Daoy (cell line): ENCODE data around the gene TEX51. TPM values are rescaled to one million over a fixed set of nuclear protein-coding genes. Genes with fewer than 3 reads are reported as not detected.

ENCODE experiments used
- DNase-seq: peaks from one replicate; pipeline ENCODE4 v3.0.0-alpha.2; 2015; ENCODE audit warnings: low read depth
- total RNA-seq: library from RNA; depleted of rRNA; stranded (reverse); fragments of >200 nt; shearing (Covaris generic); gene quantifications from 2 replicates; pipeline ENCODE4 v1.2.3, GENCODE V29; 2014; rRNA removed

The TEX51 gene
- total RNA-seq: not detected in 2 replicates

- DNase-seq: no peak
Observed at GRCh38 chr2:126898636-126899035, at the start of gene TEX51. Gene TEX51 (plus strand): TSS chr2:126898890. CDS start chr2:126898919, 29 bp downstream.

GRCh38 chr2:126849054-126849453, 49.6 kb upstream of the TEX51 start:
- DNase-seq: no peak

- DNase-seq: no peak
Observed at GRCh38 chr2:126849486-126849885, 49.2 kb upstream of the TEX51 start.

GRCh38 chr2:126849991-126850535, 48.6 kb upstream of the TEX51 start:
- no peak for DNase-seq

GRCh38 chr2:126850940-126851339, 47.8 kb upstream of the TEX51 start:
- DNase-seq: no peak

- DNase-seq: no peak
Observed at GRCh38 chr2:126851756-126852155, 46.9 kb upstream of the TEX51 start.

- no peak for DNase-seq
Observed at GRCh38 chr2:126852361-126852760, 46.3 kb upstream of the TEX51 start.

GRCh38 chr2:126855606-126856005, 43.1 kb upstream of the TEX51 start:
- no peak for DNase-seq

GRCh38 chr2:126856403-126856802, 42.3 kb upstream of the TEX51 start:
- DNase-seq: no peak

- DNase-seq: no peak
Observed at GRCh38 chr2:126857502-126857901, 41.2 kb upstream of the TEX51 start.

GRCh38 chr2:126858013-126858412, 40.7 kb upstream of the TEX51 start:
- DNase-seq: no peak

- DNase-seq: no peak
Observed at GRCh38 chr2:126858436-126858835, 40.3 kb upstream of the TEX51 start.

- no peak for DNase-seq
Observed at GRCh38 chr2:126858991-126859390, 39.7 kb upstream of the TEX51 start.

- no peak for DNase-seq
Observed at GRCh38 chr2:126859631-126860030, 39.1 kb upstream of the TEX51 start.

- DNase-seq: no peak
Observed at GRCh38 chr2:126860385-126860784, 38.3 kb upstream of the TEX51 start.

- DNase-seq: no peak
Observed at GRCh38 chr2:126862730-126863129, 36.0 kb upstream of the TEX51 start.

- no peak for DNase-seq
Observed at GRCh38 chr2:126863336-126864015, 35.2 kb upstream of the TEX51 start.

GRCh38 chr2:126864861-126865260, 33.8 kb upstream of the TEX51 start:
- no peak for DNase-seq

- DNase-seq: no peak
Observed at GRCh38 chr2:126866451-126866850, 32.2 kb upstream of the TEX51 start.

GRCh38 chr2:126874961-126875360, 23.7 kb upstream of the TEX51 start:
- no peak for DNase-seq

GRCh38 chr2:126876631-126877030, 22.1 kb upstream of the TEX51 start:
- no peak for DNase-seq

- DNase-seq: no peak
Observed at GRCh38 chr2:126877041-126877440, 21.6 kb upstream of the TEX51 start.

GRCh38 chr2:126877861-126878565, 20.7 kb upstream of the TEX51 start:
- DNase-seq: no peak
